Vagina (tissue), 2 donors: Measurements from ENCODE around the gene KRTAP5-2.

Experiments
- CTCF ChIP-seq, 3 experiments: fragments of 450-650 bp in 2 of 3; fragments of 200-600 bp in 1 of 3; sonication (generic) in 1 of 3; IDR thresholded peaks; one replicate each; pipeline ENCODE4 v1.5.1; 2017 to 2019; ENCODE audit warnings: antibody characterized with exemption in 3 of 3, mild to moderate bottlenecking in 2 of 3, moderate library complexity in 2 of 3
- POLR2A ChIP-seq, 2 donors: fragments of 450-650 bp; IDR thresholded peaks; one replicate each; pipeline ENCODE4 v1.6.1; 2017; ENCODE audit warnings: antibody characterized with exemption in 2 of 2, mild to moderate bottlenecking in 2 of 2, moderate library complexity in 2 of 2
- POLR2AphosphoS5 ChIP-seq, 2 donors: sonication (generic); formaldehyde crosslinking; IDR thresholded peaks; one replicate each; pipeline ENCODE4 v1.9.0; 2017; ENCODE audit warnings: antibody characterized with exemption in 2 of 2, mild to moderate bottlenecking in 2 of 2, low read depth in 1 of 2; ENCODE audit not compliant: insufficient read depth in 1 of 2

- TF ChIP-seq CTCF (IDR thresholded peaks at IDR 0.05) (no peak), POLR2A (IDR thresholded peaks at IDR 0.05) (no peak), POLR2AphosphoS5 (IDR thresholded peaks at IDR 0.05; ENCODE audit: insufficient read depth in 1 of 2, low read depth in 1 of 2) (no peak)
Observed at GRCh38 chr11:1604711-1605110, 6.6 kb upstream of the KRTAP5-2 start.
